ENCODE measurements around the gene PI16. TPM values are rescaled to one million over a fixed set of nuclear protein-coding genes. Genes with fewer than 3 reads are reported as not detected.

PI16 gene
- total RNA-seq, 2 experiments from 2014 or later, result not detected

- POLR2A ChIA-PET, result interaction anchor here (0.6 kb wide), 2 partner anchors 17 to 36 kb away, joined by 3 read pairs; no protein-coding TSS in a partner anchor
- Mint-ChIP-seq H3K36me3 (ENCODE audit: low read depth) (peaks cover 18% of the 10 kb centered on the region), H3K4me1 (ENCODE audit: low read depth) (peaks cover 26% of the 10 kb centered on the region), H3K27ac (no peak overlapping the region), H3K9me3 (no peaks in the 10 kb centered on the region), H3K4me3 (no peak overlapping the region), H3K27me3 (no peaks in the 10 kb centered on the region)
- intact Hi-C loops (cut with micrococcal nuclease), result no loop called here
- ATAC-seq, result no peak
- no peak for DNase-seq
- no peak for TF ChIP-seq CTCF (IDR thresholded peaks at IDR 0.05)
- CTCF ChIA-PET, result no interaction called here
These were observed 45.8 kb upstream of the PI16 start for GRCh38 chr6:36908747-36909146.

GRCh38 chr6:36912030-36912454 lies 42.5 kb upstream of the PI16 start:
- Mint-ChIP-seq H3K36me3 (ENCODE audit: low read depth) (peaks cover 31% of the 10 kb centered on the region), H3K9me3 (no peaks in the 10 kb centered on the region), H3K4me1 (ENCODE audit: low read depth) (peaks cover 45% of the 10 kb centered on the region)

GRCh38 chr6:36912586-36912985 lies 42.0 kb upstream of the PI16 start:
- Mint-ChIP-seq H3K9me3 (no peaks in the 10 kb centered on the region), H3K4me1 (ENCODE audit: low read depth) (peaks cover 45% of the 10 kb centered on the region), H3K27ac (peak overlapping the region; percentile 84), H3K4me3 (peak overlapping the region; percentile 41), H3K36me3 (ENCODE audit: low read depth) (peaks cover 31% of the 10 kb centered on the region), H3K27me3 (no peaks in the 10 kb centered on the region)
- ChIA-PET POLR2A (interaction anchor here (0.6 to 2.2 kb wide), 7 partner anchors 14 to 92 kb away, joined by 3 to 6 read pairs (median 3); partner anchors contain the start of genes C6orf89, FGD2 and MTCH1), CTCF (interaction anchor here (0.7 to 3.2 kb wide), 5 partner anchors 13 to 105 kb away, joined by 3 to 19 read pairs (median 5); partner anchors contain the start of genes C6orf89 and PPIL1)
- intact Hi-C loops (cut with micrococcal nuclease), result loop anchor here (2.0 kb wide), 1 partner anchor 26 kb away; no protein-coding TSS in a partner anchor
- peak; percentile 81 for DNase-seq
- peak; percentile 88 for ATAC-seq
- no peak for TF ChIP-seq CTCF (IDR thresholded peaks at IDR 0.05)

More at GRCh38 chr6:36912030-36912454, 42.5 kb upstream of the PI16 start:
- intact Hi-C loops (cut with micrococcal nuclease), result loop anchor here (2.0 kb wide), 1 partner anchor 25 kb away; no protein-coding TSS in a partner anchor
- ChIA-PET CTCF (interaction anchor here (0.7 to 3.2 kb wide), 4 partner anchors 13 to 38 kb away, joined by 3 to 19 read pairs (median 4); partner anchors contain the start of genes C6orf89 and PPIL1), POLR2A (interaction anchor here (0.6 to 2.2 kb wide), 6 partner anchors 18 to 93 kb away, joined by 3 to 6 read pairs (median 3); partner anchors contain the start of genes C6orf89, FGD2 and MTCH1)
- Mint-ChIP-seq H3K27ac (peak overlapping the region; percentile 84), H3K27me3 (no peaks in the 10 kb centered on the region), H3K4me3 (peak overlapping the region; percentile 41)
- peak; percentile 52 for ATAC-seq
- DNase-seq, result peak; percentile 40
- no peak for TF ChIP-seq CTCF (IDR thresholded peaks at IDR 0.05)

GRCh38 chr6:36913082-36913481 lies 41.5 kb upstream of the PI16 start:
- intact Hi-C loops (cut with micrococcal nuclease), result loop anchor here (2.0 kb wide), 1 partner anchor 26 kb away; no protein-coding TSS in a partner anchor
- Mint-ChIP-seq H3K4me1 (ENCODE audit: low read depth) (peaks cover 44% of the 10 kb centered on the region), H3K36me3 (ENCODE audit: low read depth) (peaks cover 27% of the 10 kb centered on the region), H3K27me3 (no peaks in the 10 kb centered on the region), H3K9me3 (no peaks in the 10 kb centered on the region), H3K4me3 (peak overlapping the region; percentile 41), H3K27ac (peak overlapping the region; percentile 84)
- ChIA-PET POLR2A (interaction anchor here (1.1 to 2.2 kb wide), 4 partner anchors 13 to 73 kb away, joined by 3 to 6 read pairs (median 4); partner anchors contain the start of genes MTCH1 and PPIL1), CTCF (interaction anchor here (1.2 to 3.2 kb wide), 4 partner anchors 28 to 105 kb away, joined by 3 to 19 read pairs (median 5); partner anchors contain the start of genes C6orf89 and PPIL1)
- no peak for TF ChIP-seq CTCF (IDR thresholded peaks at IDR 0.05)
- peak; percentile 10 for ATAC-seq
- DNase-seq, result no peak

Data from activated CD8-positive, alpha-beta T cell treated with anti-CD3 and anti-CD28 coated beads for 36 hours (primary cell).